PFSK-1 (cell line): ENCODE results near the gene WNT7B.

Experiments
- FOXP2 ChIP-seq: optimal IDR thresholded peaks from 2 replicates; pipeline ENCODE3; 2011; ENCODE audit warnings: borderline replicate concordance, control low read depth, inconsistent platforms; ENCODE audit not compliant: insufficient read depth; ENCODE audit errors: extremely low read length, extremely low read depth
- POLR2AphosphoS5 ChIP-seq: IDR thresholded peaks from 2 replicates; pipeline ENCODE4 v1.6.1; 2012; ENCODE audit warnings: low read depth, mild to moderate bottlenecking, control low read depth, low read length, moderate library complexity
- SIN3A ChIP-seq: IDR thresholded peaks from 2 replicates; pipeline ENCODE4 v1.6.1; 2012; ENCODE audit warnings: mild to moderate bottlenecking, low read length, moderate library complexity, borderline replicate concordance; ENCODE audit not compliant: insufficient read depth
- TAF1 ChIP-seq: IDR thresholded peaks from 2 replicates; pipeline ENCODE4 v1.6.1; 2012; ENCODE audit warnings: low read length, control low read depth, borderline replicate concordance; ENCODE audit not compliant: insufficient read depth
- TF ChIP-seq, protein P1 (sequence below), 2 experiments: IDR thresholded peaks; 2 replicates each; pipeline versions ENCODE4 v1.6.1 to v1.8.0; 2011 to 2012; ENCODE audit warnings: low read depth in 2 of 2, low read length in 2 of 2, control low read depth in 1 of 2, inconsistent platforms in 1 of 2, mild to moderate bottlenecking in 1 of 2, moderate library complexity in 1 of 2; ENCODE audit not compliant: insufficient read depth in 1 of 2

DNA sequence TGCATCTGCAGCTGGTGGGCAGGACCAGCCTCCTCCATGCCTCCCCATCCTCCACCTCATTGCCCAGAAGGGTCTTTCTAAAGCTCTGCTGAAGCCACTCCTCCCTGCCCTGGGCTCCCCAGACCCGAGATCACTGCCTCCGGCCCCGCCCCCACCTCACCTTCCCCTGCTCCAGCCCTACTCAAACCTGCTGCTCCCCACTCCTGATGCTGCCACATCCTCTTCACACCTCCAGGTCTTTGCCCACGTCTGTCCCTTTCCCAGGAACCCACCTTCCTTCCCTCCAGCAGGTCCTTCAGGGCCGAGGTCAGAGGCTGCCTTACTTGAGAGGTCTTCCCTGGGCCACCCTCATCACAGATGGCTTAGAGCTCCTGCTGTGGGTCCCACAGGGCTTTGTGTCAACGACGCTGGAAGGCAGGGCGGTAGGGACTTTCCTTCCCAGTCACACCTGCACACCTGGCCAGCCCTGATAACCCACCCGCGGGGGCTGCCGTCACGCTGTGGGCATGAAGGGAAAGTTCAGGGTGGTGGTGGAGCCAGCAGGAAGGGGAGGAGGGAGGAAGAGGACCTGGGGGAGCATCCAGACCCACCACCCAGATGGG, 11.9 kb downstream of the WNT7B start:
- TF ChIP-seq, protein P1, sequence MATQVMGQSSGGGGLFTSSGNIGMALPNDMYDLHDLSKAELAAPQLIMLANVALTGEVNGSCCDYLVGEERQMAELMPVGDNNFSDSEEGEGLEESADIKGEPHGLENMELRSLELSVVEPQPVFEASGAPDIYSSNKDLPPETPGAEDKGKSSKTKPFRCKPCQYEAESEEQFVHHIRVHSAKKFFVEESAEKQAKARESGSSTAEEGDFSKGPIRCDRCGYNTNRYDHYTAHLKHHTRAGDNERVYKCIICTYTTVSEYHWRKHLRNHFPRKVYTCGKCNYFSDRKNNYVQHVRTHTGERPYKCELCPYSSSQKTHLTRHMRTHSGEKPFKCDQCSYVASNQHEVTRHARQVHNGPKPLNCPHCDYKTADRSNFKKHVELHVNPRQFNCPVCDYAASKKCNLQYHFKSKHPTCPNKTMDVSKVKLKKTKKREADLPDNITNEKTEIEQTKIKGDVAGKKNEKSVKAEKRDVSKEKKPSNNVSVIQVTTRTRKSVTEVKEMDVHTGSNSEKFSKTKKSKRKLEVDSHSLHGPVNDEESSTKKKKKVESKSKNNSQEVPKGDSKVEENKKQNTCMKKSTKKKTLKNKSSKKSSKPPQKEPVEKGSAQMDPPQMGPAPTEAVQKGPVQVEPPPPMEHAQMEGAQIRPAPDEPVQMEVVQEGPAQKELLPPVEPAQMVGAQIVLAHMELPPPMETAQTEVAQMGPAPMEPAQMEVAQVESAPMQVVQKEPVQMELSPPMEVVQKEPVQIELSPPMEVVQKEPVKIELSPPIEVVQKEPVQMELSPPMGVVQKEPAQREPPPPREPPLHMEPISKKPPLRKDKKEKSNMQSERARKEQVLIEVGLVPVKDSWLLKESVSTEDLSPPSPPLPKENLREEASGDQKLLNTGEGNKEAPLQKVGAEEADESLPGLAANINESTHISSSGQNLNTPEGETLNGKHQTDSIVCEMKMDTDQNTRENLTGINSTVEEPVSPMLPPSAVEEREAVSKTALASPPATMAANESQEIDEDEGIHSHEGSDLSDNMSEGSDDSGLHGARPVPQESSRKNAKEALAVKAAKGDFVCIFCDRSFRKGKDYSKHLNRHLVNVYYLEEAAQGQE (IDR thresholded peaks at IDR 0.05; ENCODE audit: insufficient read depth in 1 of 2, low read depth in 2 of 2, low read length in 2 of 2) = no peak
- TF ChIP-seq POLR2AphosphoS5 = no peak
- TF ChIP-seq SIN3A = no peak
- TF ChIP-seq TAF1 = no peak
- TF ChIP-seq FOXP2 = no peak
